ENCODE data around the gene ASTL.

The ASTL gene

GRCh38 chr2:96098900-96099590 lies 39.3 kb downstream of the ASTL start:
- no peak for ATAC-seq (ENCODE audit: insufficient read depth, low read depth)
- Histone ChIP-seq H3K79me2 (ENCODE audit: insufficient read depth, low read length) (no peaks in the 10 kb centered on the region), H2AFZ (ENCODE audit: low read depth, low read length) (no peak overlapping the region), H3K27ac (ENCODE audit: low read length) (no peak overlapping the region), H3K4me1 (ENCODE audit: insufficient read depth, low read length) (peaks cover 19% of the 10 kb centered on the region), H4K20me1 (ENCODE audit: insufficient read depth, low read length) (no peaks in the 10 kb centered on the region), H3K9ac (ENCODE audit: low read depth, low read length) (no peak overlapping the region), H3K27me3 (ENCODE audit: insufficient read depth, low read length, poor library complexity) (no peaks in the 10 kb centered on the region), H3K4me3 (ENCODE audit: low read depth in 1 of 2, low read length in 2 of 2) (no peak overlapping the region), H3K4me2 (ENCODE audit: insufficient read depth, low read length) (no peak overlapping the region), H3K9me3 (ENCODE audit: insufficient read depth, low read length, severe bottlenecking) (no peaks in the 10 kb centered on the region), H3K36me3 (ENCODE audit: insufficient read depth, low read length) (no peaks in the 10 kb centered on the region)
- DNase-seq = no peak
- TF ChIP-seq EZH2 (IDR thresholded peaks at IDR 0.05; ENCODE audit: borderline replicate concordance, low read depth, low read length, severe bottlenecking) (no peak), CTCF (IDR thresholded peaks at IDR 0.05; ENCODE audit: borderline replicate concordance, extremely low read depth, low read length, poor library complexity, severe bottlenecking) (no peak)

GRCh38 chr2:96097951-96098823 lies 40.1 kb downstream of the ASTL start:
- Histone ChIP-seq H3K4me1 (ENCODE audit: insufficient read depth, low read length) (peaks cover 14% of the 10 kb centered on the region), H3K36me3 (ENCODE audit: insufficient read depth, low read length) (no peaks in the 10 kb centered on the region), H3K27me3 (ENCODE audit: insufficient read depth, low read length, poor library complexity) (no peaks in the 10 kb centered on the region), H3K9ac (ENCODE audit: low read depth, low read length) (no peak overlapping the region), H3K9me3 (ENCODE audit: insufficient read depth, low read length, severe bottlenecking) (no peaks in the 10 kb centered on the region), H3K79me2 (ENCODE audit: insufficient read depth, low read length) (no peaks in the 10 kb centered on the region), H3K27ac (ENCODE audit: low read length) (no peak overlapping the region), H3K4me2 (ENCODE audit: insufficient read depth, low read length) (no peak overlapping the region), H4K20me1 (ENCODE audit: insufficient read depth, low read length) (no peaks in the 10 kb centered on the region), H2AFZ (ENCODE audit: low read depth, low read length) (no peak overlapping the region), H3K4me3 (ENCODE audit: low read depth in 1 of 2, low read length in 2 of 2) (no peak overlapping the region)
- DNase-seq (peak; percentile 4), ATAC-seq (ENCODE audit: insufficient read depth, low read depth) (no peak)
- TF ChIP-seq CTCF (IDR thresholded peaks at IDR 0.05; ENCODE audit: borderline replicate concordance, extremely low read depth, low read length, poor library complexity, severe bottlenecking) (peak; percentile 36), EZH2 (IDR thresholded peaks at IDR 0.05; ENCODE audit: borderline replicate concordance, low read depth, low read length, severe bottlenecking) (no peak)

GRCh38 chr2:96097441-96097840 lies 40.9 kb downstream of the ASTL start:
- TF ChIP-seq CTCF (IDR thresholded peaks at IDR 0.05; ENCODE audit: borderline replicate concordance, extremely low read depth, low read length, poor library complexity, severe bottlenecking) (no peak), EZH2 (IDR thresholded peaks at IDR 0.05; ENCODE audit: borderline replicate concordance, low read depth, low read length, severe bottlenecking) (no peak)
- Histone ChIP-seq H3K4me1 (ENCODE audit: insufficient read depth, low read length) (peaks cover 14% of the 10 kb centered on the region), H3K9me3 (ENCODE audit: insufficient read depth, low read length, severe bottlenecking) (no peaks in the 10 kb centered on the region), H2AFZ (ENCODE audit: low read depth, low read length) (no peak overlapping the region), H3K27ac (ENCODE audit: low read length) (no peak overlapping the region), H3K36me3 (ENCODE audit: insufficient read depth, low read length) (no peaks in the 10 kb centered on the region), H4K20me1 (ENCODE audit: insufficient read depth, low read length) (no peaks in the 10 kb centered on the region), H3K4me2 (ENCODE audit: insufficient read depth, low read length) (no peak overlapping the region), H3K79me2 (ENCODE audit: insufficient read depth, low read length) (no peaks in the 10 kb centered on the region), H3K27me3 (ENCODE audit: insufficient read depth, low read length, poor library complexity) (no peaks in the 10 kb centered on the region), H3K9ac (ENCODE audit: low read depth, low read length) (no peak overlapping the region), H3K4me3 (ENCODE audit: low read depth in 1 of 2, low read length in 2 of 2) (no peak overlapping the region)
- DNase-seq (no peak), ATAC-seq (ENCODE audit: insufficient read depth, low read depth) (no peak)

Data from DND-41 (cell line).